Measurements from ENCODE around the gene IFT52.

GRCh38 chr20:43583133-43583864, 7.4 kb upstream of the IFT52 start:
- no peak for TF ChIP-seq CTCF (IDR thresholded peaks at IDR 0.05)
- no peak for TF ChIP-seq EP300 (IDR thresholded peaks at IDR 0.05)
- no peak for TF ChIP-seq POLR2A (IDR thresholded peaks at IDR 0.05)

Measured in tibial nerve (tissue), 4 donors.